ENCODE measurements around the gene ESYT1.

- TF ChIP-seq CTCF (IDR thresholded peaks at IDR 0.05; ENCODE audit: poor library complexity, severe bottlenecking), result no peak
- no peak for TF ChIP-seq EZH2 (IDR thresholded peaks at IDR 0.05; ENCODE audit: borderline replicate concordance, insufficient read depth, low read length, poor library complexity, severe bottlenecking)
- TF ChIP-seq REST (IDR thresholded peaks at IDR 0.05; ENCODE audit: borderline replicate concordance), result no peak
- no peak for TF ChIP-seq POLR2AphosphoS5 (IDR thresholded peaks at IDR 0.05)
- no peak for TF ChIP-seq MXI1 (conservative IDR thresholded peaks at IDR 0.05; ENCODE audit: poor library complexity, severe bottlenecking)
Observed at GRCh38 chr12:56130876-56131275, 2.8 kb downstream of the ESYT1 start.
